Calu3 (cell line): Measurements from ENCODE around the gene CD36. TPM values are rescaled to one million over a fixed set of nuclear protein-coding genes. Genes with fewer than 3 reads are reported as not detected.

Source experiments
- BruUV-seq: library from RNA; stranded (reverse); fragments of 400-500 nt; replicated peaks from 2 replicates; lab custom pipeline; 2021; lab: Mats Ljungman, UMichigan
- CTCF ChIA-PET: fragments of 300-600 bp; sonication (Branson Sonifier 250); formaldehyde crosslinking; loops from one replicate; lab custom pipeline; 2022; ENCODE audit warnings: antibody characterized with exemption; lab: Charles Lee
- DNase-seq: peaks from one replicate; pipeline ENCODE4 v3.0.0; 2022
- H3K27ac Mint-ChIP-seq: one replicate; pipeline ENCODE4 v1.8.0; 2022; ENCODE audit warnings: mixed read lengths; ENCODE audit not compliant: unreplicated experiment
- H3K27me3 Mint-ChIP-seq: one replicate; pipeline ENCODE4 v1.8.0; 2022; ENCODE audit warnings: mixed read lengths; ENCODE audit not compliant: unreplicated experiment
- H3K36me3 Mint-ChIP-seq: one replicate; pipeline ENCODE4 v1.8.0; 2022; ENCODE audit warnings: mild to moderate bottlenecking, moderate library complexity, mixed read lengths; ENCODE audit not compliant: insufficient read depth, unreplicated experiment
- H3K4me1 Mint-ChIP-seq: one replicate; pipeline ENCODE4 v1.8.0; 2022; ENCODE audit warnings: mild to moderate bottlenecking, low read depth, mixed read lengths; ENCODE audit not compliant: unreplicated experiment
- H3K4me3 Mint-ChIP-seq: one replicate; pipeline ENCODE4 v1.8.0; 2022; ENCODE audit warnings: mild to moderate bottlenecking, low read depth, moderate library complexity, mixed read lengths; ENCODE audit not compliant: unreplicated experiment
- H3K9me3 Mint-ChIP-seq: one replicate; pipeline ENCODE4 v1.8.0; 2022; ENCODE audit warnings: low read depth, mixed read lengths; ENCODE audit not compliant: unreplicated experiment
- CTCF ChIP-seq: fragments of 200-600 bp; IDR thresholded peaks from one replicate; pipeline ENCODE4 v1.8.0; 2022; ENCODE audit warnings: antibody characterized with exemption; ENCODE audit not compliant: unreplicated experiment
- intact Hi-C: fragments of 100-400 bp; cut with micrococcal nuclease; formaldehyde crosslinking; loops from one replicate; pipeline ENCODE4 v1.10.0; 2022; ENCODE audit not compliant: unreplicated experiment
- total RNA-seq: library from RNA; stranded (reverse); gene quantifications from 2 replicates; pipeline ENCODE4 v1.2.3, GENCODE V29; 2022

Gene CD36
- total RNA-seq, 1 experiment from 2014 or later, result not detected

- no peak overlapping the region for H3K27ac Mint-ChIP-seq
- H3K27me3 Mint-ChIP-seq, result no peaks in the 10 kb centered on the region
- no peak for DNase-seq
- intact Hi-C loops, result no loop called here
- H3K4me3 Mint-ChIP-seq, result no peak overlapping the region
- no peaks in the 10 kb centered on the region for H3K36me3 Mint-ChIP-seq
- no TSS peak for BruUV-seq
- H3K9me3 Mint-ChIP-seq, result peaks cover 2% of the 10 kb centered on the region
- TF ChIP-seq CTCF, result no peak
- CTCF ChIA-PET, result interaction anchor here (0.6 to 1.0 kb wide), 3 partner anchors 11 to 178 kb away, joined by 3 to 5 read pairs (median 3); no protein-coding TSS in a partner anchor
- H3K4me1 Mint-ChIP-seq, result peaks cover 8% of the 10 kb centered on the region
These were observed 15.9 kb upstream of the CD36 start for GRCh38 chr7:80622541-80622940.

DNA sequence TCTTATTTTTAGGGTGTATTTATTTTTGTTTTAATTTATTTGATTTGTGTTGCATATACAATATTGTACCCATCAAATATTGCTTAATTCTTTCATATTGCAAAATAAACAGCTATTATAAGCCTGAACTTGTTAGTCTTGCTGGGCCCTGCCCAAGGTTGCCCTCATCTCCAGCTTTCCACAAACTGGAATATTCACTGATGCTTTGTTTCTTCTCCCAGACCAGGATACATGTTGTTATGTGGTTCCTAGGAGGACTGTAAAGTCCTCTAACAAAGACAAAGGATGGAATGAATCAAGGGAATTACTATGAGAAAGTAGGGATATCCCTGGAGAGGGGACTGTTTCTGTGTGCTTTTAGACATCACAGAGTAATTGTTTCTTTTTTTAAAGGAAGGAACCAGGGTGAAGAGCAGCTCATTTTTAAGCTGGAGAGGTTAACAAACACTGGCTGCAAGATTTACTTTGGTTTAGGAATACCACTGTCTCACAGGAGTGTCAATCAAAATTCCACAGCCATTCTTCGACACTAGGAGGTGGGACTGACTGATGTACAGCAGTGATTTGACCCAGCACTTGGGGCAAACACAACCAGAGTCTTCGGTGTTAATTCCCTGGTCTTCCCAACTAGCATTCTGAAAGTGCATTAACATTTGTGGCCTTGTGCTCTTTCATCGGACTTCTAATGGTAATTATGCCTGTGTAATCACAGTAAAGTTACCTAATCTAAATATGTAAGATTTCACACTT lies 14.8 kb upstream of the CD36 start:
- intact Hi-C loops, result no loop called here
- CTCF ChIA-PET, result interaction anchor here (1.0 kb wide), 1 partner anchor 12 kb away, joined by 3 read pairs; no protein-coding TSS in a partner anchor
- BruUV-seq, result no TSS peak
- DNase-seq, result no peak
- Mint-ChIP-seq H3K9me3 (no peaks in the 10 kb centered on the region), H3K27me3 (no peaks in the 10 kb centered on the region), H3K4me1 (peaks cover 8% of the 10 kb centered on the region), H3K4me3 (no peak overlapping the region), H3K36me3 (no peaks in the 10 kb centered on the region), H3K27ac (no peak overlapping the region)
- no peak for TF ChIP-seq CTCF

GRCh38 chr7:80624763-80625162 lies 13.7 kb upstream of the CD36 start:
- TF ChIP-seq CTCF, result no peak
- Mint-ChIP-seq H3K9me3 (no peaks in the 10 kb centered on the region), H3K4me1 (peaks cover 8% of the 10 kb centered on the region), H3K36me3 (no peaks in the 10 kb centered on the region), H3K27me3 (no peaks in the 10 kb centered on the region), H3K4me3 (no peak overlapping the region), H3K27ac (no peak overlapping the region)
- BruUV-seq, result no TSS peak
- CTCF ChIA-PET, result no interaction called here
- DNase-seq, result no peak
- intact Hi-C loops, result no loop called here

GRCh38 chr7:80629023-80629422 lies 9.4 kb upstream of the CD36 start:
- no peaks in the 10 kb centered on the region for H3K9me3 Mint-ChIP-seq
- no peak overlapping the region for H3K4me3 Mint-ChIP-seq
- intact Hi-C loops, result no loop called here
- BruUV-seq, result no TSS peak
- CTCF ChIA-PET, result no interaction called here
- H3K27me3 Mint-ChIP-seq, result no peaks in the 10 kb centered on the region
- no peaks in the 10 kb centered on the region for H3K4me1 Mint-ChIP-seq
- no peak for TF ChIP-seq CTCF
- H3K36me3 Mint-ChIP-seq, result no peaks in the 10 kb centered on the region
- DNase-seq, result no peak
- no peak overlapping the region for H3K27ac Mint-ChIP-seq
